NCI-H526 treated with DMSO at 0.1 percent for 48 hours (cell line): ENCODE measurements around the gene ABCA13.

Experiments
- DNase-seq: peaks from one replicate; lab custom pipeline; 2025; lab: John Stamatoyannopoulos, UW

ABCA13 gene

GRCh38 chr7:48245751-48246472, 74.7 kb downstream of the ABCA13 start:
- no peak for DNase-seq

GRCh38 chr7:48249166-48249565, 77.9 kb downstream of the ABCA13 start:
- no peak for DNase-seq

- no peak for DNase-seq
Observed at GRCh38 chr7:48250441-48250951, 79.2 kb downstream of the ABCA13 start.

GRCh38 chr7:48251766-48252165, 80.5 kb downstream of the ABCA13 start:
- no peak for DNase-seq

- DNase-seq = no peak
Observed at GRCh38 chr7:48252995-48253394, 81.7 kb downstream of the ABCA13 start.

GRCh38 chr7:48255046-48255445, 83.8 kb downstream of the ABCA13 start:
- DNase-seq = no peak

- no peak for DNase-seq
Observed at GRCh38 chr7:48259463-48260280, 88.4 kb downstream of the ABCA13 start.

GRCh38 chr7:48261696-48262095, 90.4 kb downstream of the ABCA13 start:
- no peak for DNase-seq

- DNase-seq = no peak
Observed at GRCh38 chr7:48262606-48263310, 91.5 kb downstream of the ABCA13 start.

GRCh38 chr7:48263311-48263650, 92.0 kb downstream of the ABCA13 start:
- no peak for DNase-seq

- DNase-seq = no peak
Observed at GRCh38 chr7:48269066-48269465, 97.8 kb downstream of the ABCA13 start.

GRCh38 chr7:48274662-48275061, 103.4 kb downstream of the ABCA13 start:
- DNase-seq = no peak

GRCh38 chr7:48279420-48279819, 108.2 kb downstream of the ABCA13 start:
- no peak for DNase-seq

GRCh38 chr7:48280100-48280499, 108.8 kb downstream of the ABCA13 start:
- DNase-seq = no peak

GRCh38 chr7:48285373-48285772, 114.1 kb downstream of the ABCA13 start:
- DNase-seq = no peak

GRCh38 chr7:48286836-48287235, 115.6 kb downstream of the ABCA13 start:
- DNase-seq = no peak

GRCh38 chr7:48289656-48290055, 118.4 kb downstream of the ABCA13 start:
- no peak for DNase-seq

GRCh38 chr7:48292949-48293348, 121.7 kb downstream of the ABCA13 start:
- DNase-seq = no peak

- DNase-seq = no peak
Observed at GRCh38 chr7:48295296-48295971, 124.2 kb downstream of the ABCA13 start.

GRCh38 chr7:48296966-48297365, 125.7 kb downstream of the ABCA13 start:
- DNase-seq = no peak

- no peak for DNase-seq
Observed at GRCh38 chr7:48298779-48299178, 127.5 kb downstream of the ABCA13 start.

- DNase-seq = peak; percentile 7
Observed at GRCh38 chr7:48299580-48300169, 128.4 kb downstream of the ABCA13 start.
